Sigmoid colon (tissue), 7 donors: Measurements from ENCODE around the gene KCTD16. TPM values are rescaled to one million over a fixed set of nuclear protein-coding genes. Genes with fewer than 3 reads are reported as not detected.

Experiments
- DNase-seq: peaks from one replicate; pipeline ENCODE4 v3.0.0-alpha.2; 2019
- H3K27ac ChIP-seq, 4 donors: fragments of 200-600 bp; sonication (generic); one replicate each; pipeline ENCODE4 v1.5.1; 2016 to 2019; ENCODE audit warnings: mild to moderate bottlenecking in 1 of 4
- H3K27me3 ChIP-seq, 3 donors: fragments of 200-600 bp; sonication (generic); one replicate each; pipeline ENCODE4 v1.5.1; 2019; ENCODE audit warnings: mild to moderate bottlenecking in 1 of 3
- H3K36me3 ChIP-seq, 4 donors: fragments of 200-600 bp; sonication (generic); one replicate each; pipeline ENCODE4 v1.5.1; 2016 to 2019
- H3K4me1 ChIP-seq, 4 donors: fragments of 200-600 bp; sonication (generic); one replicate each; pipeline ENCODE4 v1.5.1; 2017 to 2019
- H3K4me3 ChIP-seq, 4 donors: fragments of 200-600 bp; sonication (generic); one replicate each; pipeline ENCODE4 v1.5.1; 2017 to 2019; ENCODE audit warnings: mild to moderate bottlenecking in 2 of 4, moderate library complexity in 1 of 4
- H3K9me3 ChIP-seq, 4 donors: fragments of 200-600 bp in 3 of 4; sonication (generic) in 3 of 4; one replicate each; pipeline versions ENCODE4 v1.5.1 to v1.6.1; 2013 to 2019
- CTCF ChIP-seq, 4 experiments: fragments of 450-650 bp in 3 of 4; fragments of 200-600 bp in 1 of 4; IDR thresholded peaks; one replicate each; pipeline ENCODE4 v1.5.1; 2016 to 2019; ENCODE audit warnings: antibody characterized with exemption in 4 of 4, mild to moderate bottlenecking in 3 of 4, moderate library complexity in 2 of 4
- EP300 ChIP-seq, 4 donors: sonication (generic); formaldehyde crosslinking; IDR thresholded peaks; one replicate each; pipeline ENCODE4 v1.6.1; 2017; ENCODE audit warnings: antibody characterized with exemption in 4 of 4
- POLR2A ChIP-seq, 2 donors: fragments of 450-650 bp; IDR thresholded peaks; one replicate each; pipeline ENCODE4 v1.6.1; 2016; ENCODE audit warnings: antibody characterized with exemption in 2 of 2, mild to moderate bottlenecking in 2 of 2, moderate library complexity in 2 of 2
- POLR2AphosphoS5 ChIP-seq, 4 donors: sonication (generic); formaldehyde crosslinking; IDR thresholded peaks; one replicate each; pipeline ENCODE4 v1.6.1; 2017; ENCODE audit warnings: antibody characterized with exemption in 4 of 4
- WGBS, 2 donors: extraction: QIAGEN DNeasy Blood & Tissue Kit; methylation state at CpG; one replicate each; pipeline ENCODE4 v1.1.7; 2013; 5-methylcytosine and 5-hydroxymethylcytosine counted together
- intact Hi-C: fragments of 100-400 bp; cut with DNase I; formaldehyde crosslinking; loops from one replicate; pipeline ENCODE4 v1.15.1; 2023
- polyA plus RNA-seq, 3 donors: library from polyadenylated mRNA; stranded (reverse); fragments of 200-250 nt; gene quantifications; one replicate each; pipeline ENCODE4 v1.2.3, GENCODE V29; 2013
- total RNA-seq, 4 donors: library from RNA; depleted of rRNA; stranded (reverse); fragments of >200 nt; gene quantifications; one replicate each; pipeline ENCODE4 v1.1.0, GENCODE V29; 2016
- donor health status: healthy with polysubstance abuse.
- donor health status: Bipolar disorder and iron deficiency.
- donor health status: healthy.

Gene KCTD16
- total and polyA plus RNA-seq, 7 donors = under 0.01 to 0.71 (median 0.16) TPM; not detected in 2

GRCh38 chr5:144297081-144297480 is 126.4 kb downstream of the KCTD16 start:
- Histone ChIP-seq H3K36me3 (no peaks in the 10 kb centered on the region), H3K4me3 (no peak overlapping the region), H3K4me1 (no peaks in the 10 kb centered on the region), H3K9me3 (no peaks in the 10 kb centered on the region), H3K27me3 (no peaks in the 10 kb centered on the region), H3K27ac (no peak overlapping the region)
- intact Hi-C loops = no loop called here
- TF ChIP-seq EP300 (IDR thresholded peaks at IDR 0.05) = no peak
- TF ChIP-seq POLR2AphosphoS5 (IDR thresholded peaks at IDR 0.05) = no peak
- no peak for TF ChIP-seq POLR2A (IDR thresholded peaks at IDR 0.05)
- no peak for TF ChIP-seq CTCF (IDR thresholded peaks at IDR 0.05)
- DNase-seq = no peak
- 96 to 97% methylated on average over 3 of the region's 3 CpGs for WGBS, 2 donors

GRCh38 chr5:144298658-144299057 is 128.0 kb downstream of the KCTD16 start:
- WGBS, 2 donors = 85 to 94% methylated on average over 3 of the region's 3 CpGs
- Histone ChIP-seq H3K36me3 (no peaks in the 10 kb centered on the region), H3K9me3 (no peaks in the 10 kb centered on the region), H3K4me1 (no peaks in the 10 kb centered on the region), H3K4me3 (no peak overlapping the region), H3K27ac (no peak overlapping the region), H3K27me3 (no peaks in the 10 kb centered on the region)
- TF ChIP-seq EP300 (IDR thresholded peaks at IDR 0.05) (no peak), POLR2AphosphoS5 (IDR thresholded peaks at IDR 0.05) (no peak), POLR2A (IDR thresholded peaks at IDR 0.05) (no peak), CTCF (IDR thresholded peaks at IDR 0.05) (no peak)
- intact Hi-C loops = no loop called here
- DNase-seq = no peak

- intact Hi-C loops = no loop called here
- no peak overlapping the region for H3K27ac ChIP-seq
- 87 to 89% methylated on average over 3 of the region's 3 CpGs for WGBS, 2 donors
- TF ChIP-seq POLR2A (IDR thresholded peaks at IDR 0.05) (no peak), EP300 (IDR thresholded peaks at IDR 0.05) (no peak), CTCF (IDR thresholded peaks at IDR 0.05) (no peak), POLR2AphosphoS5 (IDR thresholded peaks at IDR 0.05) (no peak)
- H3K9me3 ChIP-seq = no peaks in the 10 kb centered on the region
- no peaks in the 10 kb centered on the region for H3K4me1 ChIP-seq
- no peaks in the 10 kb centered on the region for H3K36me3 ChIP-seq
- no peak for DNase-seq
- H3K4me3 ChIP-seq = no peak overlapping the region
- H3K27me3 ChIP-seq = no peaks in the 10 kb centered on the region
Observed at GRCh38 chr5:144304688-144305087, 134.0 kb downstream of the KCTD16 start.

GRCh38 chr5:144307736-144308135 is 137.1 kb downstream of the KCTD16 start:
- 12 to 60% methylated on average over 4 of the region's 4 CpGs for WGBS, 2 donors
- no peak overlapping the region for H3K27ac ChIP-seq
- DNase-seq = no peak
- H3K36me3 ChIP-seq = no peaks in the 10 kb centered on the region
- no peaks in the 10 kb centered on the region for H3K9me3 ChIP-seq
- no peaks in the 10 kb centered on the region for H3K27me3 ChIP-seq
- intact Hi-C loops = no loop called here
- no peak overlapping the region for H3K4me3 ChIP-seq
- H3K4me1 ChIP-seq = no peaks in the 10 kb centered on the region
- TF ChIP-seq EP300 (IDR thresholded peaks at IDR 0.05) (no peak), CTCF (IDR thresholded peaks at IDR 0.05) (no peak), POLR2A (IDR thresholded peaks at IDR 0.05) (no peak), POLR2AphosphoS5 (IDR thresholded peaks at IDR 0.05) (no peak)

GRCh38 chr5:144308174-144308573 is 137.5 kb downstream of the KCTD16 start:
- no peak overlapping the region for H3K4me3 ChIP-seq
- intact Hi-C loops = no loop called here
- no peak for TF ChIP-seq POLR2A (IDR thresholded peaks at IDR 0.05)
- no peak for TF ChIP-seq EP300 (IDR thresholded peaks at IDR 0.05)
- TF ChIP-seq CTCF (IDR thresholded peaks at IDR 0.05) = no peak
- no peak for TF ChIP-seq POLR2AphosphoS5 (IDR thresholded peaks at IDR 0.05)
- H3K4me1 ChIP-seq = no peaks in the 10 kb centered on the region
- H3K9me3 ChIP-seq = no peaks in the 10 kb centered on the region
- H3K27me3 ChIP-seq = no peaks in the 10 kb centered on the region
- no peak for DNase-seq
- no peak overlapping the region for H3K27ac ChIP-seq
- H3K36me3 ChIP-seq = no peaks in the 10 kb centered on the region
- 82 to 88% methylated on average over 5 of the region's 5 CpGs for WGBS, 2 donors
